Uterus (tissue), 2 donors: Measurements from ENCODE around the gene OR52E1.

ENCODE experiments used
- CTCF ChIP-seq, 4 experiments: fragments of 200-600 bp in 2 of 4; fragments of 450-650 bp in 2 of 4; sonication (generic) in 2 of 4; IDR thresholded peaks; one replicate each; pipeline ENCODE4 v1.5.1; 2016 to 2019; ENCODE audit warnings: antibody characterized with exemption in 4 of 4, mild to moderate bottlenecking in 2 of 4, moderate library complexity in 1 of 4
- POLR2A ChIP-seq, 2 donors: fragments of 450-650 bp; IDR thresholded peaks; one replicate each; pipeline ENCODE4 v1.6.1; 2016; ENCODE audit warnings: antibody characterized with exemption in 2 of 2, mild to moderate bottlenecking in 1 of 2, moderate library complexity in 1 of 2

- TF ChIP-seq CTCF (IDR thresholded peaks at IDR 0.05), result no peak
- TF ChIP-seq POLR2A (IDR thresholded peaks at IDR 0.05), result no peak
Measured at GRCh38 chr11:5117588-5117987, 48.2 kb downstream of the OR52E1 start.
